GM23338 (cell line): ENCODE results near the gene LYRM2. TPM values are rescaled to one million over a fixed set of nuclear protein-coding genes. Genes with fewer than 3 reads are reported as not detected.
A peak's percentile ranks its signal among the peaks of the same experiment; 100 is the strongest.

ENCODE experiments used
- ATAC-seq: fragments of 200-7000 bp; cut with Tn5 transposase; 3 replicates; pipeline ENCODE4 v1.9.1; 2020
- DNase-seq: peaks from one replicate; pipeline ENCODE4 v3.0.0-alpha.2; 2015; ENCODE audit warnings: low spot score
- H2AFZ ChIP-seq: fragments of 200-600 bp; sonication (generic); 2 replicates; pipeline ENCODE4 v1.8.0; 2016; ENCODE audit warnings: antibody characterized with exemption, mild to moderate bottlenecking, moderate library complexity
- H3F3A ChIP-seq: fragments of 200-600 bp; sonication (generic); replicated peaks from 2 replicates; pipeline ENCODE4 v1.8.0; 2017; ENCODE audit warnings: antibody characterized with exemption, mixed run types, low read depth
- H3K27ac ChIP-seq: fragments of 200-600 bp; sonication (generic); 2 replicates; pipeline ENCODE4 v1.6.1; 2016; ENCODE audit warnings: low read depth
- H3K27me3 ChIP-seq: fragments of 200-600 bp; sonication (generic); 2 replicates; pipeline ENCODE4 v1.8.0; 2016; ENCODE audit warnings: mild to moderate bottlenecking, mixed run types, moderate library complexity; ENCODE audit not compliant: insufficient read depth
- H3K36me3 ChIP-seq: fragments of 200-600 bp; sonication (generic); 2 replicates; pipeline ENCODE4 v1.8.0; 2016; ENCODE audit warnings: mild to moderate bottlenecking; ENCODE audit not compliant: insufficient read depth
- H3K4me1 ChIP-seq: fragments of 200-600 bp; sonication (generic); 2 replicates; pipeline ENCODE4 v1.8.0; 2016; ENCODE audit warnings: mild to moderate bottlenecking, moderate library complexity; ENCODE audit not compliant: insufficient read depth
- H3K4me2 ChIP-seq: fragments of 200-600 bp; sonication (generic); 2 replicates; pipeline ENCODE4 v1.7.1; 2017; ENCODE audit warnings: mixed run types
- H3K4me3 ChIP-seq: fragments of 200-600 bp; sonication (generic); 2 replicates; pipeline ENCODE4 v1.6.1; 2016; ENCODE audit warnings: mixed run types
- H3K79me2 ChIP-seq: fragments of 200-600 bp; sonication (generic); replicated peaks from 2 replicates; pipeline ENCODE4 v1.8.0; 2017; ENCODE audit warnings: mild to moderate bottlenecking; ENCODE audit not compliant: insufficient read depth
- H3K9me2 ChIP-seq: fragments of 200-600 bp; sonication (generic); 2 replicates; pipeline ENCODE4 v1.8.0; 2017; ENCODE audit not compliant: insufficient read depth
- H4K20me1 ChIP-seq: fragments of 200-600 bp; sonication (generic); replicated peaks from 2 replicates; pipeline ENCODE4 v1.8.0; 2017; ENCODE audit warnings: mild to moderate bottlenecking; ENCODE audit not compliant: insufficient read depth
- H3K27ac Mint-ChIP-seq: 2 replicates; pipeline ENCODE4 v1.8.0; 2020; ENCODE audit warnings: inconsistent platforms, mild to moderate bottlenecking, moderate library complexity, mixed read lengths
- H3K27me3 Mint-ChIP-seq: 3 replicates; pipeline ENCODE4 v1.8.0; 2022; ENCODE audit warnings: low read depth, mild to moderate bottlenecking, moderate library complexity, mixed read lengths, inconsistent platforms; ENCODE audit not compliant: insufficient read depth, poor library complexity
- H3K36me3 Mint-ChIP-seq: 3 replicates; pipeline ENCODE4 v1.8.0; 2021; ENCODE audit warnings: low read depth, mild to moderate bottlenecking, inconsistent platforms, moderate library complexity, mixed read lengths
- H3K4me1 Mint-ChIP-seq: 3 replicates; pipeline ENCODE4 v1.8.0; 2020; ENCODE audit warnings: mild to moderate bottlenecking, inconsistent platforms, mixed read lengths
- H3K4me3 Mint-ChIP-seq: 3 replicates; pipeline ENCODE4 v1.8.0; 2021; ENCODE audit warnings: moderate library complexity, mild to moderate bottlenecking, inconsistent platforms, mixed read lengths
- H3K9me3 Mint-ChIP-seq: 3 replicates; pipeline ENCODE4 v1.8.0; 2020; ENCODE audit warnings: moderate library complexity, mild to moderate bottlenecking, inconsistent platforms, mixed read lengths
- CREB1 ChIP-seq: fragments of 250-450 bp; sonication (Bioruptor Pico); IDR thresholded peaks from 2 replicates; pipeline ENCODE4 v1.5.0; 2020; ENCODE audit warnings: low read depth, mild to moderate bottlenecking, moderate library complexity
- EZH2phosphoT487 ChIP-seq: fragments of 200-600 bp; sonication (generic); IDR thresholded peaks from one replicate; pipeline ENCODE4 v1.8.1; 2018; ENCODE audit warnings: antibody characterized with exemption; ENCODE audit not compliant: unreplicated experiment
- JUNB ChIP-seq: IDR thresholded peaks from one replicate; pipeline ENCODE4 v1.6.1; 2016; ENCODE audit warnings: antibody characterized with exemption; ENCODE audit not compliant: unreplicated experiment
- NANOG ChIP-seq: IDR thresholded peaks from 2 replicates; pipeline ENCODE4 v1.6.1; 2016; ENCODE audit warnings: antibody characterized with exemption, borderline replicate concordance
- POLR2AphosphoS5 ChIP-seq: IDR thresholded peaks from 2 replicates; pipeline ENCODE4 v1.6.1; 2016; ENCODE audit warnings: antibody characterized with exemption, low read depth
- STAT1 ChIP-seq: IDR thresholded peaks from one replicate; pipeline ENCODE4 v1.6.1; 2016; ENCODE audit warnings: antibody characterized with exemption; ENCODE audit not compliant: unreplicated experiment
- ZNF114 ChIP-seq: fragments of 250-450 bp; sonication (Bioruptor Pico); IDR thresholded peaks from 2 replicates; pipeline ENCODE4 v1.5.0; 2020; ENCODE audit warnings: mild to moderate bottlenecking, moderate library complexity
- ZNF331 ChIP-seq: fragments of 250-450 bp; sonication (Bioruptor Pico); IDR thresholded peaks from 2 replicates; pipeline ENCODE4 v1.5.0; 2020; ENCODE audit warnings: low read depth, mild to moderate bottlenecking, moderate library complexity
- polyA plus RNA-seq: library from polyadenylated mRNA; unstranded; fragments of >200 nt; fragmentation: Nextera tagmentation; extraction: Ambion mirVana; gene quantifications from 2 replicates; pipeline ENCODE4 v1.2.1, GENCODE V29; 2016
- total RNA-seq: library from RNA; depleted of rRNA; stranded (reverse); fragments of >200 nt; shearing (Covaris generic); gene quantifications from 2 replicates; pipeline ENCODE4 v1.2.3, GENCODE V29; 2014
- TF ChIP-seq, protein P1 (sequence below): IDR thresholded peaks from 2 replicates; pipeline ENCODE4 v1.6.1; 2016; ENCODE audit warnings: antibody characterized with exemption

Gene LYRM2
- total and polyA plus RNA-seq, 2 experiments from 2014 or later = 20.3 to 67.3 TPM

DNA sequence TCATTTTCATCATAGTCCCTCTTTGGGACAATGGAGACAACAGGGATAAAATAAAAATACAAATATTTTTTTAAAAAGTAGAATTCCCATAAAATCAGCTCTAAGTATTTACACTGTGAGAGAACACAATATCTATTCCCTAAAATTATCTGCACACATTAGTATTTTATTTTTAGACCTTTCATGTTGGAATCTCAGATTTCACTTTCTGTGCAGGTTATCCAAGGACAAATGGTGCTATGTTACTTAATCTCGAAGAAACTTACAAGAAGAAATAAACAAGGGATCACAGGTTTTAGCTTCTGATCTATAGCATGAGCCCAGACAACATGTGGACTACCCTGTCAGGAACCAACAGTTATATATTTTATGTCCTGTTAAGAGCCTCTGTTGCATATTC lies 23.0 kb upstream of the LYRM2 start:
- TF ChIP-seq, protein P1, sequence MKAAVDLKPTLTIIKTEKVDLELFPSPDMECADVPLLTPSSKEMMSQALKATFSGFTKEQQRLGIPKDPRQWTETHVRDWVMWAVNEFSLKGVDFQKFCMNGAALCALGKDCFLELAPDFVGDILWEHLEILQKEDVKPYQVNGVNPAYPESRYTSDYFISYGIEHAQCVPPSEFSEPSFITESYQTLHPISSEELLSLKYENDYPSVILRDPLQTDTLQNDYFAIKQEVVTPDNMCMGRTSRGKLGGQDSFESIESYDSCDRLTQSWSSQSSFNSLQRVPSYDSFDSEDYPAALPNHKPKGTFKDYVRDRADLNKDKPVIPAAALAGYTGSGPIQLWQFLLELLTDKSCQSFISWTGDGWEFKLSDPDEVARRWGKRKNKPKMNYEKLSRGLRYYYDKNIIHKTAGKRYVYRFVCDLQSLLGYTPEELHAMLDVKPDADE = no peak
- H2AFZ ChIP-seq = no peak overlapping the region
- H3K4me3 ChIP-seq = no peak overlapping the region
- Mint-ChIP-seq H3K27me3 (peaks cover 8% of the 10 kb centered on the region), H3K36me3 (peaks cover 91% of the 10 kb centered on the region), H3K27ac (no peak overlapping the region), H3K4me3 (no peak overlapping the region), H3K9me3 (no peaks in the 10 kb centered on the region), H3K4me1 (no peaks in the 10 kb centered on the region)
- H3K27me3 ChIP-seq = no peaks in the 10 kb centered on the region
- H4K20me1 ChIP-seq = no peaks in the 10 kb centered on the region; the same call in 1 of the 2 replicates
- peaks cover 13% of the 10 kb centered on the region; the same call in 1 of the 2 replicates for H3F3A ChIP-seq
- H3K4me1 ChIP-seq = no peaks in the 10 kb centered on the region
- H3K4me2 ChIP-seq = no peak overlapping the region
- H3K36me3 ChIP-seq = peaks cover 91% of the 10 kb centered on the region
- H3K9me2 ChIP-seq = no peaks in the 10 kb centered on the region
- H3K79me2 ChIP-seq = peaks cover 8% of the 10 kb centered on the region; the same call in 1 of the 2 replicates
- ATAC-seq (no peak), DNase-seq (no peak)
- H3K27ac ChIP-seq = no peak overlapping the region

DNA sequence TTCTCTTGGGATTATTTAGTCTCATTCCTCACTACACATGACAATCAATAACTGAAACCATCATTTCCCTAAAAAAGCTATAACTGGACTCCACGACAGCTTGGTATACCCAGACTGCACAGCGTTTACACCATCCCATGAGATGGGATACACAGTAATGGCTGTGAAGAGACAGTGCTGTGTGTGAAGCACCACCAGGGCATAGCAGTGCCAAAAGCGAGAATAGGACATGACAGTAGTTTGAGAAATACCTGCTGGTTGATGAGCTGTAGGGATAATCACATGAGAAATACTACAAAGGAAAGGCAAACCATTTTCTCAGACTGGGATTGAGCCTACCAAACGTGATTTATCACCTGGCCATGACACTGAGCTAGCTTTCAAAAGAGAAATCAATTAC lies 22.4 kb upstream of the LYRM2 start:
- Mint-ChIP-seq H3K27ac (peak overlapping the region; percentile 83), H3K4me1 (no peaks in the 10 kb centered on the region), H3K27me3 (peaks cover 6% of the 10 kb centered on the region), H3K36me3 (peaks cover 91% of the 10 kb centered on the region), H3K4me3 (no peak overlapping the region), H3K9me3 (no peaks in the 10 kb centered on the region)
- Histone ChIP-seq H3K27ac (no peak overlapping the region), H3K27me3 (no peaks in the 10 kb centered on the region), H3K9me2 (no peaks in the 10 kb centered on the region), H3K36me3 (peaks cover 91% of the 10 kb centered on the region), H3K4me3 (no peak overlapping the region), H3K4me1 (no peaks in the 10 kb centered on the region), H4K20me1 (peaks cover 3% of the 10 kb centered on the region; the same call in 1 of the 2 replicates), H3K4me2 (no peak overlapping the region), H3F3A (peaks cover 13% of the 10 kb centered on the region; the same call in 1 of the 2 replicates), H3K79me2 (peaks cover 6% of the 10 kb centered on the region; the same call in 1 of the 2 replicates), H2AFZ (no peak overlapping the region)
- TF ChIP-seq EZH2phosphoT487 (no peak), ZNF331 (CRISPR knock-in tag) (no peak), POLR2AphosphoS5 (no peak)
- DNase-seq = no peak
- ATAC-seq = no peak

DNA sequence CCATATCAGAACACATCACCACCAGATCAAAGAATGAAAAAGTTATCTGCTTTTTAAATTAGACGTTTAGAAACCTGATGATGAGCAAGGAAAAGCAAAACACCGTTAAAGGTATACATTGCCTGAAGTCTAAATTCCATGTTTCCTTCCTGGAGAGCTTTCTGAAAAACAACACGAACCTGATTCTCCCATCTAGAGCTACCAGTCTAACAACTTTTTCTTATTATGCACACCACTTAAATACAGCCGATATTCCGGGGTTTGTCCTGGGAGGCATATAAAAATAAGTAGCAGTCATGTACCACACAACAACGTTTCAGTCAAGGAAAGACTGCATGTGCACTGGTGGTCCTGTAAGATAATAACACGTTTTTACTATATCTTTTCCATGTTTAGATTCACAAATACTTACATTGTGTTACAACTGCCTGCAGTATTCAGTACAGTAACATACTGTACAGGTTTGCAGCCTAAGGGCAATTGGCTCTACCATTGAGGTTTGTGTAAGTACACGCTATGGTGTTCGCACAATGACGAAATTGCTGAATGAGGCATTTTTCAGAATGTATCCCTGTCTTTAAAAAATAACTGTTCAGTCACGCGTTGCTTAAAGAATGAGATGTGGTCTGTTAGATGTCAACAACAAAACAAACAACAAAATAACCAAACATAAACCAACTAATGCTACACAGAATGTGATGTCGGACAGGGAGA lies 19.1 kb upstream of the LYRM2 start:
- H3K27ac Mint-ChIP-seq = no peak overlapping the region; the same call in 1 of the 2 replicates
- Histone ChIP-seq H4K20me1 (peaks cover 3% of the 10 kb centered on the region), H3K4me1 (no peaks in the 10 kb centered on the region), H3K4me2 (no peak overlapping the region), H3F3A (peaks cover 14% of the 10 kb centered on the region; the same call in 1 of the 2 replicates), H2AFZ (no peak overlapping the region), H3K79me2 (no peaks in the 10 kb centered on the region), H3K27ac (peak overlapping the region; percentile 67; the same call in 1 of the 2 replicates), H3K9me2 (no peaks in the 10 kb centered on the region), H3K36me3 (peaks cover 98% of the 10 kb centered on the region), H3K27me3 (no peaks in the 10 kb centered on the region), H3K4me3 (no peak overlapping the region)
- H3K36me3 Mint-ChIP-seq = peaks cover 89% of the 10 kb centered on the region
- no peak for DNase-seq
- no peaks in the 10 kb centered on the region for H3K9me3 Mint-ChIP-seq
- H3K4me3 Mint-ChIP-seq = no peak overlapping the region
- H3K27me3 Mint-ChIP-seq = peaks cover 6% of the 10 kb centered on the region
- no peaks in the 10 kb centered on the region for H3K4me1 Mint-ChIP-seq
- no peak for ATAC-seq
- TF ChIP-seq EZH2phosphoT487 = no peak
- no peak for TF ChIP-seq POLR2AphosphoS5
- TF ChIP-seq ZNF331 (CRISPR knock-in tag) = no peak
- no peak for TF ChIP-seq CREB1 (CRISPR knock-in tag)
- no peak for TF ChIP-seq STAT1
- no peak for TF ChIP-seq ZNF114
- no peak for TF ChIP-seq JUNB
- TF ChIP-seq NANOG = no peak
